ENCODE measurements around the gene KCNAB1.

Gene KCNAB1

DNA sequence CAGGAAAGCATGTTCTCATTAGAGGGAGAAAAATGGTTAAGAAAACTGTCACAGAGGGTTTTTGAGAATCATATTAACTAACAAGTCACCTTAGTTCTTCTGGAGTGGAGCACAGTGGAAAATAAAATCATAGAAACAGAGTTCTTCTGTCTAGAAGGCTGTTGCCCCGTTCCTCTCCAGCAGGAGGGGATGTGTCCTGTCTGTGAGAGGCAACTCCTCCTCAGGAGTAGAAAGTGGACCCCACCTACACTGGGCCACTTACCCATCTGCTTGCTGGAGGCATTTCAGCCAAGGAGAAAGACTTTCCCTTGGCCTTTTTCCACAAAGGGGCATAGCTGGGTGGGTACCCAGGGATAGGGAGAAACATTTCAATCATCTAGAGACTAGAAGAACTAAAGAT, 327.9 kb downstream of the KCNAB1 start:
- DNase-seq (ENCODE audit: low read depth, low spot score): peak; percentile 36

- DNase-seq (ENCODE audit: low read depth, low spot score): no peak
Measured at GRCh38 chr3:156449710-156450574, 329.6 kb downstream of the KCNAB1 start.

- peak; percentile 75 for DNase-seq (ENCODE audit: low read depth, low spot score)
Measured at GRCh38 chr3:156455839-156456238, 335.5 kb downstream of the KCNAB1 start.

DNA sequence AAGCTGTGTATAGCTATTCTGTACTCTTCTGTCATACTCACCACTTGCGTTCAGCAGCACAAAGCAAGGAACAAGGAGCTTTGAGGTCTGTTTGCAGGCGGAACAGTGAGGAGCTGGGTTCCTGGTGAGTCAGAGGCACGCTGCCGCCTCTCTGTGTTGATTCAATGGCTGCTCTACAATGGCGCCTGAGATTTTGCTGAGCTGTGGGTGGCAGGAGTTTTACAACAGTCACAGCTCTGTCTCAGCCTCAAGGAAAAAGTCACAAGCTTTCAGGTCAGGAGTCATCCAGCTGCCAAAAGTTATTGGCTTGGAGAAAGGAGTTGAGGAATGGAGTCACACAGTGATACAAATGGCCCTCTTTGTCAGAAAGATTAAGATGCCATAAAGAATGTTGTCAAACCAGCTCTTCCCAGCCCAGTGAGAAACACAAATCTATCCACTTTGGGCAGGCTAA, 336.4 kb downstream of the KCNAB1 start:
- peak; percentile 87 for DNase-seq (ENCODE audit: low read depth, low spot score)

- DNase-seq (ENCODE audit: low read depth, low spot score): no peak
Measured at GRCh38 chr3:156459434-156459833, 339.1 kb downstream of the KCNAB1 start.

- DNase-seq (ENCODE audit: low read depth, low spot score): no peak
Measured at GRCh38 chr3:156460206-156460611, 339.8 kb downstream of the KCNAB1 start.

GRCh38 chr3:156461889-156462288, 341.5 kb downstream of the KCNAB1 start:
- no peak for DNase-seq (ENCODE audit: low read depth, low spot score)

DNA sequence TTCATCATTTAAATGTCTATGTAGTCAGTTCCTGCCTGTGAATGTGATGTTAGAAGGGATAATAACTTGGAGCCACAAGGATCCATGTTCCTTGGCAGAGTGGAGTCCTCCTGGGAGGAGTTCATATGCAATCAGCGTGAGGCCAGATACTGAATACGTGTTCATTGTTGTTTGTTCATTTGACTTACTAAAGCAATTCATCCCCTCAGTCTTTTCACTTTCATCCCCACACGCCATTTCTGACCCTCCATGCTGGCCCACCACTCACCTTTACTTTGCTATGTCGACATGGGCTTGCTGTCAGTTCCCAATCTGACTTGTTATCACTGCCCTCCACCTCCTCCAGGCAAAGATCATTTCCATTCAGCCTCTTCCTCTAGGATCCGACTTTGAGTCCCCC, 342.7 kb downstream of the KCNAB1 start:
- DNase-seq (ENCODE audit: low read depth, low spot score): no peak

- DNase-seq (ENCODE audit: low read depth, low spot score): no peak
Measured at GRCh38 chr3:156465194-156465593, 344.8 kb downstream of the KCNAB1 start.

DNA sequence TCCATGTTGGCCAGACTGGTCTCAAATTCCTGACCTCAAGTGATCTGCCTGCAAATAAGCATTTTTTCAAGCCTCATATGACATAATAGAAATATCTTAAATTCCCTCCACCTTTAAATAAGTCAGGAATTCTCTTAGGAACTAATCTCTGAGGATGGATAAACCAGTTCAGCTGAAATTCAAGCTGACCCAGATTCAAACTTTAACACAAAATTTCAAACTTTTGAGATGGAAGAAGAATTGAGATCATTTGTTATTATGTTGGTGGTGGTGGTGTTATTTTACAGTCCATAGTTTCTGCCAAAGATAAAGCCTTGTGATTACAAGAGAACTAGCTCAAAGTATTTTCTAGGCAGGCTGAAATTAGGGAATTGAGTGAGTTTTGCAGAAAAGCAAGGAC, 349.1 kb downstream of the KCNAB1 start:
- no peak for DNase-seq (ENCODE audit: low read depth, low spot score)

- no peak for DNase-seq (ENCODE audit: low read depth, low spot score)
Measured at GRCh38 chr3:156471431-156471830, 351.1 kb downstream of the KCNAB1 start.

GRCh38 chr3:156472150-156472549, 351.8 kb downstream of the KCNAB1 start:
- DNase-seq (ENCODE audit: low read depth, low spot score): no peak

DNA sequence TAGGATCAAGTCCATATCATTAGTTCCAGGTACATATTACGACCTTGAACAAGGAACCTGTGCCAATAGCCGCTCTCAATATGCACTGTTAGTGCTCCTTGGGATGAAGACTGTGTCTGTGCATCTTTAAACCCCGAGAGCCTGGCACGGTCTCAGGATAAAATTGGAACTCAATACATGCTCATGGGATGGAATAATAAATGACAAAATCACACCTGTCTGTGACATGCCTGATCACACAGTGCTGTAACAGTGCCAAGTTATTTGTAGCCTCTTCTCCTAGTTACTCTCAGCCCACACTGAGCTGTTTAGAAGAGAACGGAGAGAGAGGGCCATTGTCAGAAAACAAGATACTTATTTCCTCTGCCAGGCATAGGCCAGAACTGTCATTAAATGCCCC, 352.3 kb downstream of the KCNAB1 start:
- no peak for DNase-seq (ENCODE audit: low read depth, low spot score)

DNA sequence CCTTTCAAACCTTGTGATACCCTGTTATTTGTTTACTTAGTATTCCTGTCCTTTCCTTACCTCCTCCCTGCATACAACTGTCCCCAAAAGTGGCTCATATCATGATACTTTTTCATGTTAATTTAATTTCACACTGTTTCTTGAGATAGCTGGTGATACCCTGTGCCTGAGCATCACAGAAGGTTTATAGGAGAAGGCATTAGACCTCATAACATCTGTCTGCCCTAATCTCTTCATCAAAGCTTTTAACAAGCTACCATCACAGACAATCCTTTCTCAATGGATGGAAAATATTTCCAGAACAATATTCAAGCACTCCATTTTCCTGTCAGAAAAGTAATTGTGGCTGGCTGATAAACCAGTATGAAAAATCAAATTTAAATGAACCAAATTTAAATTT, 353.0 kb downstream of the KCNAB1 start:
- no peak for DNase-seq (ENCODE audit: low read depth, low spot score)

DNA sequence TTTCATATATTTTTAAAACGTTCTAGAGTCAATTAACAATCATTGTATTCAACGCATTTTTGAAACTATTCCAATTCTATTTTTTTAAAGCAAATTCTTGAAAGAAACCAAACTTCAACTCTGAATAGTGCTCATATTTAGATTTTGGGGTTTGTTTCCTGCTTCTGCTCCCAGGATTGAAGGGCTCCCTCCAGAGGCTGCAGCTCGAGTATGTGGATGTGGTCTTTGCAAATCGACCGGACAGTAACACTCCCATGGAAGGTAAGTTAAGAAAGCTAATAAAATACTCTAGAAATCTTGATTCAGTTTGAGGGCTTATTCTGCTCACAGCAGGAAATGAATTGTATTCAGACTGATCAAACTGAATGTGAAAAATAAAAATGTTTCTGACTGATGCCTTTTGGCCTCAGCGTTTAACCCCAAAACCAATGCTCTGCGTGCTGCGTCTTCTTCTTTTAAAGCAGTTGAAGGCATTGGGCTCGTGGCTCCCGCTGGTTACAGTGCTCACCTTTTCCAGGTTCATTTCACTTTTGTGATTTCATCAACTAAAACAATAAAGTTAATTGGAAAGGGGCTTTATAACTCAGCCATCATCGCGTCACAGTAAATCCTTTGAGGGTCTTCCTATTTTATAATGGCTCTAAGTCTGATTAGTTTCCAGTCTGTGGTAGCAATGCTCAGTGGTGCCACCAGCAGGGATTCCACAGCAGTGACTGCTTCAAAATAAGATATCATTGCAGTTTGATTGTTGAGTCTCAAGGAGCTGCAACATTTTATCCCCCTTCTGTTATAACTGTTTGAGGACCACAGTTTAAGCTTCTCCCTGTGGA, 354.4 kb downstream of the KCNAB1 start:
- DNase-seq (ENCODE audit: low read depth, low spot score): peak; percentile 33

DNA sequence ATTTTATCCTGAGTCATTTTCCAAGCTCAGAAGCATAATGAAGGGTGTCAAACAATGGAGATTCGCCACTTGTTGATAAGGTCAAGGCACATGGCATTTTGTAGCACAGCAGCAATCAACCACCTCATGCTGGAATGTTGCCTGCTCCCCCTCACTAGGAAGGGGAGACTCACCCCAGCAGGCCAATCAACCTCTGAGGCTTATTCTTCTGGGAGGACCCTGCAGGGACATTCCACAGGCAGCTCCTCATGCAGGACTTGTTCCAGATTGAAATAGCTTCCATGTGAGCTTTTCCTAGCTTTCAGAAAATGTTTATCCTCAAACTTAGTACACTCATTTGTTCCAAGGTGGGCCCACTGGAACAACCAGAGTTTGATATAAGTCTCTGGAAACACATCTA, 356.9 kb downstream of the KCNAB1 start:
- DNase-seq (ENCODE audit: low read depth, low spot score): no peak

- DNase-seq (ENCODE audit: low read depth, low spot score): no peak
Measured at GRCh38 chr3:156478891-156479290, 358.5 kb downstream of the KCNAB1 start.

GRCh38 chr3:156479604-156480003, 359.2 kb downstream of the KCNAB1 start:
- no peak for DNase-seq (ENCODE audit: low read depth, low spot score)

DNA sequence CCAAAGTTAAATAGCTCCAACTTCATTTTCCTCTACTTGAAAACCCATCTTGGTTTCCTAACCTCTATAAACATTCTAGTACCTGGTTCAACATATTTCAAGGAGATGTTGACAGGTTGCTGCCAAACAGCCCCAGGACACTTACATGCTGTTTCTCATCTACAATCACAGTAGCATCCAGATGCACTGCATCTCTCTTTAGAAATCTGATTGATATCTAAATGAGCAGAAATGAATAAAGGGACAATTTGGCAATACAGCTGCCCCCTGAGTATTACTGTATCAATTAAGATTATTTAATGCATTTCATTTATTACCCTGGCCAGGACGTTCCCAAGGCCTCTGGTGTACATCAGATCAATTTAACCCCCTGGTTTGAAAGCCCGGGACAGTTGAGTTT, 360.6 kb downstream of the KCNAB1 start:
- no peak for DNase-seq (ENCODE audit: low read depth, low spot score)

DNA sequence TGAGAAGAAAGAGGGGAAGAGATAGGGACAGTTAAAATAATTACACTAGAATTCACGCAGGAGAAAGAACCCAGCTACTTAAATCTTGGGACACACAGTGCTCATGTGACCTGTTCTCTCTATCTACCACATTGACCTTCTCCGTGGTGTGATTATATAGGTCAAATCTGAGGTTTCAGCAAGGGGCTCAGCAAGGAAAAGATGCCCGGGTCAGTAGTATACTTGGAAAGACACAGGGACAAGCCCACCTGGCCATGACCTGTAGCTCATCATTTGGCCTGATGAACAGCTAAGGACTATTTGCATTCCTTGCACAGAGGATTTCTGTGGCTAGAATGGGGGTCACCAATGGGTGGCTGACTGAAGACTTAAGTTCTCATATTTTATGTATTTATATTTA, 362.6 kb downstream of the KCNAB1 start:
- no peak for DNase-seq (ENCODE audit: low read depth, low spot score)

GRCh38 chr3:156483426-156483825, 363.0 kb downstream of the KCNAB1 start:
- DNase-seq (ENCODE audit: low read depth, low spot score): no peak

- DNase-seq (ENCODE audit: low read depth, low spot score): no peak
Measured at GRCh38 chr3:156483961-156484787, 363.8 kb downstream of the KCNAB1 start.

Data from ELF-1 (cell line).